HL-60 (cell line): Measurements from ENCODE around the gene SPATA17.

Source experiments
- DNase-seq, 2 experiments: peaks; one replicate each; pipeline ENCODE4 v3.0.0-alpha.2; 2010 to 2020; ENCODE audit warnings: low read depth in 1 of 2, low spot score in 1 of 2
- H3K27ac ChIP-seq: fragments of 250-450 bp; sonication (Bioruptor Pico); replicated peaks from 2 replicates; pipeline ENCODE4 v1.5.1; 2020; ENCODE audit warnings: mild to moderate bottlenecking, moderate library complexity
- H3K27me3 ChIP-seq: fragments of 250-450 bp; sonication (Bioruptor Pico); 2 replicates; pipeline ENCODE4 v1.5.1; 2021; ENCODE audit warnings: mild to moderate bottlenecking, moderate library complexity; ENCODE audit not compliant: insufficient read depth, poor library complexity, severe bottlenecking
- H3K4me3 ChIP-seq: replicated peaks from 2 replicates; pipeline ENCODE4 v1.5.1; 2011; ENCODE audit warnings: mild to moderate bottlenecking, control low read depth, low read length; ENCODE audit not compliant: insufficient read depth
- GABPA ChIP-seq: IDR thresholded peaks from 2 replicates; pipeline ENCODE4 v1.6.1; 2012; ENCODE audit warnings: low read depth
- POLR2AphosphoS5 ChIP-seq: IDR thresholded peaks from 2 replicates; pipeline ENCODE4 v1.6.1; 2012; ENCODE audit warnings: low read depth
- SPI1 ChIP-seq: IDR thresholded peaks from 2 replicates; pipeline ENCODE4 v1.6.1; 2012; ENCODE audit warnings: low read depth, mild to moderate bottlenecking, borderline replicate concordance
- TF ChIP-seq, protein P1 (sequence below): IDR thresholded peaks from one replicate; pipeline ENCODE4 v1.5.1; 2011; ENCODE audit warnings: low read length, control low read depth, inconsistent platforms; ENCODE audit not compliant: insufficient read depth
- TF ChIP-seq, protein P2 (sequence below): IDR thresholded peaks from 2 replicates; pipeline ENCODE4 v1.6.1; 2012; ENCODE audit warnings: low read depth; ENCODE audit not compliant: insufficient replicate concordance

The SPATA17 gene

GRCh38 chr1:217650674-217651073, 19.5 kb downstream of the SPATA17 start:
- no peak overlapping the region for H3K4me3 ChIP-seq
- no peaks in the 10 kb centered on the region for H3K27me3 ChIP-seq
- no peak for DNase-seq
- no peak for TF ChIP-seq POLR2AphosphoS5
- TF ChIP-seq, protein P1, sequence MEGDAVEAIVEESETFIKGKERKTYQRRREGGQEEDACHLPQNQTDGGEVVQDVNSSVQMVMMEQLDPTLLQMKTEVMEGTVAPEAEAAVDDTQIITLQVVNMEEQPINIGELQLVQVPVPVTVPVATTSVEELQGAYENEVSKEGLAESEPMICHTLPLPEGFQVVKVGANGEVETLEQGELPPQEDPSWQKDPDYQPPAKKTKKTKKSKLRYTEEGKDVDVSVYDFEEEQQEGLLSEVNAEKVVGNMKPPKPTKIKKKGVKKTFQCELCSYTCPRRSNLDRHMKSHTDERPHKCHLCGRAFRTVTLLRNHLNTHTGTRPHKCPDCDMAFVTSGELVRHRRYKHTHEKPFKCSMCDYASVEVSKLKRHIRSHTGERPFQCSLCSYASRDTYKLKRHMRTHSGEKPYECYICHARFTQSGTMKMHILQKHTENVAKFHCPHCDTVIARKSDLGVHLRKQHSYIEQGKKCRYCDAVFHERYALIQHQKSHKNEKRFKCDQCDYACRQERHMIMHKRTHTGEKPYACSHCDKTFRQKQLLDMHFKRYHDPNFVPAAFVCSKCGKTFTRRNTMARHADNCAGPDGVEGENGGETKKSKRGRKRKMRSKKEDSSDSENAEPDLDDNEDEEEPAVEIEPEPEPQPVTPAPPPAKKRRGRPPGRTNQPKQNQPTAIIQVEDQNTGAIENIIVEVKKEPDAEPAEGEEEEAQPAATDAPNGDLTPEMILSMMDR, result no peak
- TF ChIP-seq SPI1, result no peak
- TF ChIP-seq GABPA, result no peak
- TF ChIP-seq, protein P2, sequence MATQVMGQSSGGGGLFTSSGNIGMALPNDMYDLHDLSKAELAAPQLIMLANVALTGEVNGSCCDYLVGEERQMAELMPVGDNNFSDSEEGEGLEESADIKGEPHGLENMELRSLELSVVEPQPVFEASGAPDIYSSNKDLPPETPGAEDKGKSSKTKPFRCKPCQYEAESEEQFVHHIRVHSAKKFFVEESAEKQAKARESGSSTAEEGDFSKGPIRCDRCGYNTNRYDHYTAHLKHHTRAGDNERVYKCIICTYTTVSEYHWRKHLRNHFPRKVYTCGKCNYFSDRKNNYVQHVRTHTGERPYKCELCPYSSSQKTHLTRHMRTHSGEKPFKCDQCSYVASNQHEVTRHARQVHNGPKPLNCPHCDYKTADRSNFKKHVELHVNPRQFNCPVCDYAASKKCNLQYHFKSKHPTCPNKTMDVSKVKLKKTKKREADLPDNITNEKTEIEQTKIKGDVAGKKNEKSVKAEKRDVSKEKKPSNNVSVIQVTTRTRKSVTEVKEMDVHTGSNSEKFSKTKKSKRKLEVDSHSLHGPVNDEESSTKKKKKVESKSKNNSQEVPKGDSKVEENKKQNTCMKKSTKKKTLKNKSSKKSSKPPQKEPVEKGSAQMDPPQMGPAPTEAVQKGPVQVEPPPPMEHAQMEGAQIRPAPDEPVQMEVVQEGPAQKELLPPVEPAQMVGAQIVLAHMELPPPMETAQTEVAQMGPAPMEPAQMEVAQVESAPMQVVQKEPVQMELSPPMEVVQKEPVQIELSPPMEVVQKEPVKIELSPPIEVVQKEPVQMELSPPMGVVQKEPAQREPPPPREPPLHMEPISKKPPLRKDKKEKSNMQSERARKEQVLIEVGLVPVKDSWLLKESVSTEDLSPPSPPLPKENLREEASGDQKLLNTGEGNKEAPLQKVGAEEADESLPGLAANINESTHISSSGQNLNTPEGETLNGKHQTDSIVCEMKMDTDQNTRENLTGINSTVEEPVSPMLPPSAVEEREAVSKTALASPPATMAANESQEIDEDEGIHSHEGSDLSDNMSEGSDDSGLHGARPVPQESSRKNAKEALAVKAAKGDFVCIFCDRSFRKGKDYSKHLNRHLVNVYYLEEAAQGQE, result no peak
- no peak overlapping the region for H3K27ac ChIP-seq

DNA sequence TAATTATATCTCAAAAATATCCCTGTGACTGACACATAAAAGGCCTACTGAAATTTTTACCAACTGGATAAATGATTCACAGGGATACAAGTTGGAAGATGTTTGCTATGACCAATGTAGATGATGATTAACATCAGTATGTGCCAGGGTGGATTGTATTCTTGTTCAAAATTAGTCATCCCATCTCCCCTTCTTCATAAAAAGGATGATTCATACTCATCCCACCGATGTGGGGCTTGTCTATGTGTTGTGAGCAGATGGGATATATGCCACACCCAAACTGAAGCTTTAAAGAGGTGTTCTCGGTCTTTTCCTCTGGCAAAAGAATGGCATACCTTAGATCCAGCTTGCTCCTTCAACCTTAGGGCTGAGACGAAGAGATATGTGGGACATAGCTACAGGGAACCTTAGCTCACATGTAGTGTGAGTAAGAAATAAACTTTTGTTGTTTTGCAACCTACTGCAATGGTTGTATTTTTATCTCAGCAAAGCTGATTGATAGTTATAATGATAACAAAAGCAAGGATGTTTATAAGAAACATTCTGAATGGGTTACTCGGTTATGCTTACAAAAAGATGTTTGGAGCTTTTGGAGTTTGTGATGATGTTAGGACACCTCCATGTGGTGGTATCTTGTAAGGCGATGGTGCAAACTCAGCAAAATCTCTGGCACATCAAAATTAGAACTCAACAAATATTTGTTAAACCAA, 29.4 kb downstream of the SPATA17 start:
- DNase-seq, result no peak
- H3K4me3 ChIP-seq, result no peak overlapping the region
- H3K27me3 ChIP-seq, result peaks cover 2% of the 10 kb centered on the region
- no peak overlapping the region for H3K27ac ChIP-seq
- TF ChIP-seq, protein P1, result no peak
- TF ChIP-seq POLR2AphosphoS5, result no peak
- no peak for TF ChIP-seq SPI1
- TF ChIP-seq, protein P2, result no peak

DNA sequence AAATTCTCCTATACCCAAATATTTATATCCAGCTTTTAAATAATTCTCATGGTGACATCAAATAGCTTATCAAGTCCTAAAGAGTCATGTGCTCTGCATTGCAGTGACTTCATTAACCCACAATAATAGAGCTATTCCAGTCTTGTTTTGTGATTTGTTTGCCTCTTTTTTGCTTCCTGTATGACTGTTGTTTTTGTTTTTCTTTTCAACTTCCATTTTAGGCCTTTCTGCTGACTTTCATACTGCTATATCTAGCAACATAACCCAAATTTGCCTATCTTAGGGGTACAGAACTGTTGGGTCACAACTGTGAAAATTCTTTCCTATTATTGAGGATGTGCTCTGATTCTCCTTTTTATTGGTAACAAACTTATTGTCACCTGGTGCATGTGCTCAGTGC, 30.3 kb downstream of the SPATA17 start:
- TF ChIP-seq, protein P2, result no peak
- no peak for TF ChIP-seq SPI1
- TF ChIP-seq GABPA, result no peak
- TF ChIP-seq, protein P1, result no peak
- TF ChIP-seq POLR2AphosphoS5, result no peak
- peaks cover 2% of the 10 kb centered on the region for H3K27me3 ChIP-seq
- no peak overlapping the region for H3K27ac ChIP-seq
- no peak for DNase-seq
- no peak overlapping the region for H3K4me3 ChIP-seq
